ENCODE data around the gene ADGRB3. TPM values are rescaled to one million over a fixed set of nuclear protein-coding genes. Genes with fewer than 3 reads are reported as not detected.
"Not testable (repeated sequence)": the region's sequence is repeated elsewhere in the genome, so short reads cannot be mapped to it uniquely, and the experiment has no call there.

Gene ADGRB3
- total RNA-seq, 1 donor from 2014 or later, result 2.4 TPM

- Mint-ChIP-seq H3K4me1 (ENCODE audit: unreplicated experiment) (peaks cover 7% of the 10 kb centered on the region), H3K27me3 (ENCODE audit: unreplicated experiment) (no peaks in the 10 kb centered on the region)
Measured at GRCh38 chr6:69427882-69428281, 792.8 kb downstream of the ADGRB3 start.

GRCh38 chr6:69432168-69432567, 797.1 kb downstream of the ADGRB3 start:
- not testable (repeated sequence) for DNase-seq (ENCODE audit: low spot score); H3K27me3 Mint-ChIP-seq (ENCODE audit: unreplicated experiment); H3K36me3 Mint-ChIP-seq (ENCODE audit: low read depth, unreplicated experiment); H3K4me3 Mint-ChIP-seq (ENCODE audit: unreplicated experiment); H3K4me1 Mint-ChIP-seq (ENCODE audit: unreplicated experiment); H3K9me3 Mint-ChIP-seq (ENCODE audit: unreplicated experiment); H3K27ac Mint-ChIP-seq (ENCODE audit: unreplicated experiment)

More at GRCh38 chr6:69427882-69428281, 792.8 kb downstream of the ADGRB3 start:
- no peak for TF ChIP-seq CTCF (IDR thresholded peaks at IDR 0.05; ENCODE audit: unreplicated experiment)
- DNase-seq (ENCODE audit: low spot score), result no peak
- Mint-ChIP-seq H3K36me3 (ENCODE audit: low read depth, unreplicated experiment) (no peaks in the 10 kb centered on the region), H3K4me3 (ENCODE audit: unreplicated experiment) (no peak overlapping the region), H3K9me3 (ENCODE audit: unreplicated experiment) (no peaks in the 10 kb centered on the region), H3K27ac (ENCODE audit: unreplicated experiment) (no peak overlapping the region)

- H3K9me3 Mint-ChIP-seq (ENCODE audit: unreplicated experiment), result not testable (repeated sequence)
Measured at GRCh38 chr6:69433116-69433515, 798.0 kb downstream of the ADGRB3 start.

GRCh38 chr6:69438113-69438512, 803.0 kb downstream of the ADGRB3 start:
- Mint-ChIP-seq H3K27me3 (ENCODE audit: unreplicated experiment) (no peaks in the 10 kb centered on the region), H3K4me1 (ENCODE audit: unreplicated experiment) (no peaks in the 10 kb centered on the region), H3K36me3 (ENCODE audit: low read depth, unreplicated experiment) (no peaks in the 10 kb centered on the region), H3K27ac (ENCODE audit: unreplicated experiment) (no peak overlapping the region), H3K9me3 (ENCODE audit: unreplicated experiment) (no peaks in the 10 kb centered on the region), H3K4me3 (ENCODE audit: unreplicated experiment) (no peak overlapping the region)
- no peak for DNase-seq (ENCODE audit: low spot score)
- no peak for TF ChIP-seq CTCF (IDR thresholded peaks at IDR 0.05; ENCODE audit: unreplicated experiment)

More at GRCh38 chr6:69433116-69433515, 798.0 kb downstream of the ADGRB3 start:
- not testable (repeated sequence) for H3K4me1 Mint-ChIP-seq (ENCODE audit: unreplicated experiment); H3K27ac Mint-ChIP-seq (ENCODE audit: unreplicated experiment); H3K27me3 Mint-ChIP-seq (ENCODE audit: unreplicated experiment); DNase-seq (ENCODE audit: low spot score); H3K36me3 Mint-ChIP-seq (ENCODE audit: low read depth, unreplicated experiment); H3K4me3 Mint-ChIP-seq (ENCODE audit: unreplicated experiment)
